ENCODE results near the gene PTH2. TPM values are rescaled to one million over a fixed set of nuclear protein-coding genes. Genes with fewer than 3 reads are reported as not detected.

The PTH2 gene
- total RNA-seq, 1 donor from 2014 or later, result not detected

DNA sequence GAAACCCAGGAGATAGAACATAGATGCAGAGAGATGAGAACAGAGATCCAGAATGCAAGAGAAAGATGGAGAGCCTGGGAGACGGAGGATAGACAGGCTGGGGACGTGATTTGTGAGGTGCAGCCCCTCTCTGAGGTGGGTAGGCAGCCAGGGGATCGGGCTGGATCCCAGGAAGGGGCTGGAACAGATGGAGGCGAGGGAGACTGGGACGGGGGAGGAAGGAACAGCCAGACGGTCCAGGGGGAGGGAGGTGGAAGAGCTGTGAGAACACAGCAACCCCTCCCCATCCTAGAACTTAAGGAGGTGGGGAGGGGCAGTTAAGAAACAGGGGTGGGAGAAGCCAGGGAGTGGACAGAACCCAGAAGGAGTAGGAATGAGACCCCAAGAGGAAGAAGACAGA, 15.0 kb upstream of the PTH2 start:
- no peak for TF ChIP-seq CTCF (IDR thresholded peaks at IDR 0.05)
- H3K27me3 Mint-ChIP-seq (ENCODE audit: low read depth), result peaks cover 76% of the 10 kb centered on the region
- H3K9me3 Mint-ChIP-seq (ENCODE audit: low read depth), result no peaks in the 10 kb centered on the region
- no peaks in the 10 kb centered on the region for H3K36me3 Mint-ChIP-seq (ENCODE audit: low read depth)
- peaks cover 18% of the 10 kb centered on the region for H3K4me1 Mint-ChIP-seq (ENCODE audit: low read depth)
- no peak overlapping the region for H3K4me3 Mint-ChIP-seq (ENCODE audit: unreplicated experiment)
- no peak for DNase-seq (ENCODE audit: low spot score)
- no peak overlapping the region for H3K27ac Mint-ChIP-seq (ENCODE audit: unreplicated experiment)

GRCh38 chr19:49437231-49437630, 14.0 kb upstream of the PTH2 start:
- Mint-ChIP-seq H3K9me3 (ENCODE audit: low read depth) (no peaks in the 10 kb centered on the region), H3K27me3 (ENCODE audit: low read depth) (peaks cover 79% of the 10 kb centered on the region), H3K4me3 (ENCODE audit: unreplicated experiment) (no peak overlapping the region), H3K27ac (ENCODE audit: unreplicated experiment) (no peak overlapping the region), H3K36me3 (ENCODE audit: low read depth) (no peaks in the 10 kb centered on the region), H3K4me1 (ENCODE audit: low read depth) (peaks cover 15% of the 10 kb centered on the region)
- no peak for DNase-seq (ENCODE audit: low spot score)
- TF ChIP-seq CTCF (IDR thresholded peaks at IDR 0.05), result no peak

DNA sequence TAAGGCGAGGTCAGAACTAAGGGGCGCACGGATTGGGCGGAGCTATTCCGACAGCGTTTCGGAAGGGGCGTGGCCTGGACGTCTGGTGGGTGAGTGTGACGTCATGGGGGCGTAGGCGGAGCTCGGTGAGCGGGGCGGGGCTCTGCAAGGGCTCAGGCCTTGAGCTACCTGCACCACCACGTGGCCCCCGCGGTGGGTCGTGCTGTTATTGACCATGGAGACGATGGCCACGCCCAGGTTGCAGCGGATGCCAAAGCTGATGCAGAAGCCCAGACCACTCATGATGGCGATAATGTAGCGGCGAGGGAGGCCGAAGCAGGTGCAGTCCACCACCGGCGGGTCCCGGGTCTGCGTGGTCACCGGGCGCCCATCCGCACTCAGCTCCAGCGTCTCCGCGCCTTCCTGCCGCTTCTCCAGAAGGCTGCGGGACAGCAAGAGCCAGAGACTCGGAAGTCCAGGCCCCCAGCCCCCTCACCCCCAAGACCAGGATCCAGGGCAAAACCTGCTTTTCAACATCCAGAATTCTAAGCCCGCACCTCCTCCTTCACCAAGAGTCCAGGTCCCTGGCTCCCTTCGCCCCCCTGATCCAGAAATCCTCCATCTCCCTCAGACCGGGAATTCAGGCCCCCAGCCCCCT, 13.3 kb upstream of the PTH2 start:
- Mint-ChIP-seq H3K4me3 (ENCODE audit: unreplicated experiment) (no peak overlapping the region), H3K9me3 (ENCODE audit: low read depth) (no peaks in the 10 kb centered on the region), H3K27ac (ENCODE audit: unreplicated experiment) (no peak overlapping the region), H3K27me3 (ENCODE audit: low read depth) (peaks cover 76% of the 10 kb centered on the region), H3K4me1 (ENCODE audit: low read depth) (peaks cover 8% of the 10 kb centered on the region), H3K36me3 (ENCODE audit: low read depth) (no peaks in the 10 kb centered on the region)
- TF ChIP-seq CTCF (IDR thresholded peaks at IDR 0.05), result no peak
- DNase-seq (ENCODE audit: low spot score), result no peak

DNA sequence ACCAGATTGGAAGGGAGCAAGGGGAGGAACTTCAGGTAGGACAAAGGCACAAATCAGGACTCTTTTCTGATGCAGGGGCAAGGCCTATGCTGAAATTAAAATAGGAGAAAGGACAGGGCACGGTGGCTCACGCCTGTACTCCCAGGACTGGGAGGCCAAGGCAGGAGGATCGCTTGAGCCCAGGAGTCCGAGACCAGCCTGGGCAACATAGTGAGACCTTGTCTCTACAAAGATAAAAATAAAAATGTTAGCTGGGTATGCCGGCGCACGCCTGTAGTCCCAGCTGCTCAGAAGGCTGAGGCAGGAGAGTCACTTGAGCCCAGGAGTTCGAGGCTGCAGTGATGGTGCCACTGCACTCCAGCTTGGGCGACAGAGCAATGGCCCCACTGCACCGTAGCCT, 12.4 kb upstream of the PTH2 start:
- H3K27ac Mint-ChIP-seq (ENCODE audit: unreplicated experiment), result no peak overlapping the region
- H3K36me3 Mint-ChIP-seq (ENCODE audit: low read depth), result peaks cover under 1% of the 10 kb centered on the region
- H3K27me3 Mint-ChIP-seq (ENCODE audit: low read depth), result peaks cover 74% of the 10 kb centered on the region
- H3K4me1 Mint-ChIP-seq (ENCODE audit: low read depth), result peaks cover 3% of the 10 kb centered on the region
- H3K4me3 Mint-ChIP-seq (ENCODE audit: unreplicated experiment), result no peak overlapping the region
- no peak for TF ChIP-seq CTCF (IDR thresholded peaks at IDR 0.05)
- DNase-seq (ENCODE audit: low spot score), result no peak
- H3K9me3 Mint-ChIP-seq (ENCODE audit: low read depth), result no peaks in the 10 kb centered on the region

DNA sequence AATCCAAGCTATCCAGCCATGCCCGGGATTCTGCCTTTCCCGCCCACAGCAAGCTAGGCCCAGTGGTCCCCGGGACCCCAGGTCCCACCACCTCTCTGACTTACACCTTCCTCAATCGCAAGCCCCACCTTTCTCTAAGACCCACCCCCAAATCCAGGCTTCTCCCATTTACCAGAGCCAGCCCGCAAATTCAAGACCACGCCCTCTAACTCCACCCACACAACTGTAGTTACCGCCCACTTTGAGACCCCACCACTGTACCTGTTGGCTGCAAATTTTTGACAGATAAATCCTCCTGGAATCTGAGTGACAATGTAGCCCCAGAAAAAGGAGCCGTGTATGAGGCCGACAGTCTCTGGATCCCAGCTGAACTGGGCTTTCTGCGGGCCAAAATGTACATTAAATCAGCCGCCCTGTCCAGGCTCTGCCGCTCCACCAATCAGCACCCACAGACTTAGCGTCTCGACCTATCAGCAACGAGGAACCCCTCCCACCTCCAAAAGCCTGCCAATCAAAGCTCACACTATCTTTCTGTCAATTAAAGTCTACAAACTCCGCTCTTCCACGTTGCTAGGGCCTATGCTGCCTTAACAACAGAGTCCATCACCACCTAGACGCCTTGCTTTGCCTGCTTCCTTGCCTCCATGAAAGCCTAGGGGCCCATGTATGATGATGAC, 11.8 kb upstream of the PTH2 start:
- no peak overlapping the region for H3K4me3 Mint-ChIP-seq (ENCODE audit: unreplicated experiment)
- H3K4me1 Mint-ChIP-seq (ENCODE audit: low read depth), result no peaks in the 10 kb centered on the region
- no peak for DNase-seq (ENCODE audit: low spot score)
- no peaks in the 10 kb centered on the region for H3K9me3 Mint-ChIP-seq (ENCODE audit: low read depth)
- H3K27ac Mint-ChIP-seq (ENCODE audit: unreplicated experiment), result no peak overlapping the region
- peaks cover 72% of the 10 kb centered on the region for H3K27me3 Mint-ChIP-seq (ENCODE audit: low read depth)
- peaks cover 1% of the 10 kb centered on the region for H3K36me3 Mint-ChIP-seq (ENCODE audit: low read depth)
- no peak for TF ChIP-seq CTCF (IDR thresholded peaks at IDR 0.05)
